IMR-90 (cell line): ENCODE measurements around the gene COL15A1. TPM values are rescaled to one million over a fixed set of nuclear protein-coding genes. Genes with fewer than 3 reads are reported as not detected.

Experiments used
- ATAC-seq: fragments of 200-7000 bp; cut with Tn5 transposase; 2 replicates; pipeline ENCODE4 v1.9.1; 2020; ENCODE audit warnings: low read depth, mild to moderate bottlenecking, moderate library complexity
- BruUV-seq: library from RNA; stranded (reverse); fragments of 400-500 nt; replicated peaks from 2 replicates; lab custom pipeline; 2021; lab: Mats Ljungman, UMichigan
- CTCF ChIA-PET: fragments of 300-600 bp; formaldehyde crosslinking; extraction: SDS; loops from one replicate; lab custom pipeline; 2021; ENCODE audit warnings: antibody characterized with exemption; lab: Yijun Ruan, JAX
- POLR2A ChIA-PET: fragments of 300-600 bp; sonication (Branson Sonifier 250); formaldehyde crosslinking; loops from one replicate; lab custom pipeline; 2022; ENCODE audit warnings: antibody characterized with exemption; ENCODE audit not compliant: unreplicated experiment; lab: Charles Lee
- DNase-seq: peaks from one replicate; pipeline ENCODE4 v3.0.0; 2013
- H2AFZ ChIP-seq: replicated peaks from 2 replicates; pipeline ENCODE3; 2013; ENCODE audit warnings: low read length, mild to moderate bottlenecking; ENCODE audit not compliant: poor library complexity
- H2AK5ac ChIP-seq: 2 replicates; pipeline ENCODE4 v1.6.1; 2013; ENCODE audit warnings: low read depth, low read length, inconsistent platforms
- H2AK9ac ChIP-seq: replicated peaks from 2 replicates; pipeline ENCODE3; 2013; ENCODE audit warnings: mild to moderate bottlenecking, low read depth, low read length, moderate library complexity; ENCODE audit not compliant: poor library complexity
- H2BK120ac ChIP-seq: 2 replicates; pipeline ENCODE4 v1.6.1; 2013; ENCODE audit warnings: low read depth, low read length, inconsistent platforms
- H2BK15ac ChIP-seq: 3 replicates; pipeline ENCODE4 v1.6.1; 2013; ENCODE audit warnings: low read depth, low read length, inconsistent platforms
- H2BK20ac ChIP-seq: 2 replicates; pipeline ENCODE4 v1.6.1; 2013; ENCODE audit warnings: low read depth, mild to moderate bottlenecking, inconsistent platforms, low read length, moderate library complexity
- H2BK5ac ChIP-seq: 2 replicates; pipeline ENCODE4 v1.6.1; 2013; ENCODE audit warnings: mild to moderate bottlenecking, low read depth, low read length, inconsistent platforms; ENCODE audit not compliant: poor library complexity, severe bottlenecking
- H3K14ac ChIP-seq: replicated peaks from 2 replicates; pipeline ENCODE4 v1.6.1; 2013; ENCODE audit warnings: low read depth, low read length, inconsistent platforms
- H3K18ac ChIP-seq: 2 replicates; pipeline ENCODE4 v1.6.1; 2013; ENCODE audit warnings: low read depth, low read length, control low read depth
- H3K23ac ChIP-seq: 2 replicates; pipeline ENCODE4 v1.6.1; 2013; ENCODE audit warnings: low read depth, low read length, inconsistent platforms
- H3K27ac ChIP-seq: 2 replicates; pipeline ENCODE4 v1.5.1; 2013; ENCODE audit warnings: mild to moderate bottlenecking, control low read depth, low read length; ENCODE audit not compliant: insufficient read depth
- H3K27me3 ChIP-seq: 2 replicates; pipeline ENCODE4 v1.6.1; 2013; ENCODE audit warnings: low read length; ENCODE audit not compliant: control insufficient read depth, insufficient read depth
- H3K36me3 ChIP-seq: 2 replicates; pipeline ENCODE4 v1.6.1; 2013; ENCODE audit warnings: low read length, mixed read lengths; ENCODE audit not compliant: control insufficient read depth, insufficient read depth
- H3K4ac ChIP-seq: 2 replicates; pipeline ENCODE4 v1.6.1; 2013; ENCODE audit warnings: low read depth, low read length, inconsistent platforms
- H3K4me1 ChIP-seq: 2 replicates; pipeline ENCODE4 v1.6.1; 2013; ENCODE audit warnings: low read length, mixed read lengths; ENCODE audit not compliant: control insufficient read depth, insufficient read depth
- H3K4me2 ChIP-seq: 2 replicates; pipeline ENCODE4 v1.6.1; 2013; ENCODE audit warnings: low read depth, mild to moderate bottlenecking, control low read depth, low read length, moderate library complexity
- H3K4me3 ChIP-seq: 2 replicates; pipeline ENCODE4 v1.5.1; 2013; ENCODE audit warnings: low read depth, mild to moderate bottlenecking, control low read depth, low read length, moderate library complexity; ENCODE audit not compliant: insufficient read depth
- H3K56ac ChIP-seq: 2 replicates; pipeline ENCODE4 v1.6.1; 2013; ENCODE audit warnings: low read length, inconsistent platforms; ENCODE audit not compliant: insufficient read depth; ENCODE audit errors: extremely low read depth
- H3K79me1 ChIP-seq, 2 experiments: 2 replicates each; pipeline ENCODE4 v1.6.1; 2013; ENCODE audit warnings: low read length in 2 of 2, inconsistent platforms in 1 of 2, low read depth in 1 of 2
- H3K9ac ChIP-seq: 2 replicates; pipeline ENCODE4 v1.6.1; 2013; ENCODE audit warnings: low read depth, low read length, control low read depth
- H3K9me1 ChIP-seq: 2 replicates; pipeline ENCODE4 v1.6.1; 2013; ENCODE audit warnings: low read length, inconsistent platforms; ENCODE audit not compliant: insufficient read depth
- H3K9me3 ChIP-seq: 2 replicates; pipeline ENCODE4 v1.6.1; 2013; ENCODE audit warnings: low read length; ENCODE audit not compliant: control insufficient read depth, insufficient read depth
- H4K20me1 ChIP-seq: 2 replicates; pipeline ENCODE4 v1.6.1; 2013; ENCODE audit warnings: low read length, inconsistent platforms; ENCODE audit not compliant: insufficient read depth
- H4K5ac ChIP-seq: 2 replicates; pipeline ENCODE4 v1.6.1; 2013; ENCODE audit warnings: mild to moderate bottlenecking, low read depth, low read length, control low read depth
- H4K8ac ChIP-seq, 2 experiments: 2 replicates each; pipeline ENCODE4 v1.6.1; 2013; ENCODE audit warnings: low read depth in 2 of 2, low read length in 2 of 2, control low read depth in 1 of 2, inconsistent platforms in 1 of 2
- H4K91ac ChIP-seq: 2 replicates; pipeline ENCODE4 v1.6.1; 2013; ENCODE audit warnings: low read depth, low read length, inconsistent platforms; ENCODE audit not compliant: insufficient read depth
- BHLHE40 ChIP-seq: fragments of 150-350 bp; IDR thresholded peaks from 2 replicates; pipeline ENCODE4 v1.6.1; 2016; ENCODE audit warnings: mild to moderate bottlenecking, low read depth, low read length
- CEBPB ChIP-seq: IDR thresholded peaks from 2 replicates; pipeline ENCODE4 v1.6.1; 2012; ENCODE audit warnings: low read depth, low read length, improper control_type of control experiment
- POLR2A ChIP-seq: IDR thresholded peaks from 2 replicates; pipeline ENCODE4 v1.6.1; 2012; ENCODE audit warnings: mild to moderate bottlenecking, low read depth, low read length
- RCOR1 ChIP-seq: IDR thresholded peaks from 2 replicates; pipeline ENCODE4 v1.6.1; 2012; ENCODE audit warnings: mild to moderate bottlenecking, low read length, improper control_type of control experiment; ENCODE audit not compliant: insufficient replicate concordance
- RFX5 ChIP-seq: IDR thresholded peaks from 2 replicates; pipeline ENCODE4 v1.8.0; 2012; ENCODE audit warnings: low read depth, mild to moderate bottlenecking, low read length, moderate library complexity
- USF2 ChIP-seq: fragments of 150-350 bp; IDR thresholded peaks from 2 replicates; pipeline ENCODE4 v1.6.1; 2017; ENCODE audit warnings: mild to moderate bottlenecking, antibody characterized with exemption, low read length, low read depth
- WGBS, 2 experiments: methylation state at CpG; one replicate each; pipeline versions ENCODE4 v1.1.5 to v1.1.7; 2013; ENCODE audit warnings: missing lambda C conversion rate in 2 of 2; ENCODE audit not compliant: insufficient read length in 1 of 2; ENCODE audit errors: extremely low coverage in 2 of 2; 5-methylcytosine and 5-hydroxymethylcytosine counted together
- dilution Hi-C: fragments of 300-500 bp; cut with HindIII; formaldehyde crosslinking; loops from one replicate; pipeline ENCODE4 v1.14.3; 2018; ENCODE audit warnings: low sequenced_read_pairs; ENCODE audit not compliant: unreplicated experiment
- in situ Hi-C: fragments of 300-500 bp; cut with MboI; formaldehyde crosslinking; loops from 3 replicates; pipeline ENCODE4 v1.14.3; 2019; ENCODE audit warnings: low sequenced_read_pairs, inconsistent platforms, mixed read lengths
- intact Hi-C: fragments of 100-400 bp; cut with micrococcal nuclease; formaldehyde crosslinking; loops from 2 replicates; pipeline ENCODE4 v1.10.0; 2022
- polyA plus RNA-seq, 3 experiments: library from polyadenylated mRNA; depleted of rRNA; stranded (reverse); fragments of >200 nt; gene quantifications; 2 replicates each; pipeline ENCODE4 v1.2.3, GENCODE V29; 2012; ENCODE audit warnings: low replicate concordance in 1 of 3
- total RNA-seq: library from RNA; depleted of rRNA; stranded (reverse); fragments of >200 nt; gene quantifications from 2 replicates; pipeline ENCODE4 v1.2.3, GENCODE V29; 2012

Gene COL15A1
- total and polyA plus RNA-seq, 2 of the 4 experiments (the other 2 are of a cell fraction): 2.2 to 3.7 TPM

GRCh38 chr9:99050292-99050911, 106.7 kb downstream of the COL15A1 start:
- Histone ChIP-seq H2AK5ac (peak overlapping the region; percentile 52; the same call in 1 of the 2 replicates), H3K79me1 (no peaks in the 10 kb centered on the region), H3K4ac (no peak overlapping the region), H4K5ac (no peak overlapping the region), H3K14ac (no peak overlapping the region), H2AFZ (no peak overlapping the region), H4K20me1 (no peaks in the 10 kb centered on the region), H4K8ac (no peak overlapping the region), H2BK20ac (no peak overlapping the region; the same call in 1 of the 2 replicates), H2BK15ac (no peak overlapping the region), H3K4me2 (no peak overlapping the region), H3K27me3 (no peaks in the 10 kb centered on the region), H2BK5ac (no peak overlapping the region), H2AK9ac (no peak overlapping the region), H3K4me3 (no peak overlapping the region), H3K9ac (no peak overlapping the region), H3K9me3 (no peaks in the 10 kb centered on the region), H2BK120ac (no peak overlapping the region), H3K4me1 (peaks cover 24% of the 10 kb centered on the region), H4K91ac (peak overlapping the region; percentile 13; the same call in 1 of the 2 replicates), H3K23ac (no peak overlapping the region), H3K56ac (no peak overlapping the region), H3K18ac (no peak overlapping the region), H3K36me3 (peaks cover 61% of the 10 kb centered on the region; the same call in 1 of the 2 replicates), H3K27ac (peak overlapping the region; percentile 7; the same call in 1 of the 2 replicates), H3K9me1 (peaks cover 30% of the 10 kb centered on the region; the same call in 1 of the 2 replicates)
- TF ChIP-seq USF2: 0 out of 2 replicates have a peak, but pooled peaks have one; percentile 18
- no peak for TF ChIP-seq BHLHE40
- no peak for TF ChIP-seq RFX5
- peak; percentile 28 for TF ChIP-seq RCOR1
- no peak for TF ChIP-seq CEBPB
- no peak for TF ChIP-seq POLR2A
- ChIA-PET POLR2A (no interaction called here), CTCF (interaction anchor here (1.1 kb wide), 1 partner anchor 42 kb away, joined by 5 read pairs; no protein-coding TSS in a partner anchor)
- WGBS, 2 experiments: 76% methylated on average over 7 of the region's 10 CpGs; no CpG with 5 or more reads in 1 of the 2 experiments
- ATAC-seq (peak; percentile 67), DNase-seq (peak; percentile 75)
- dilution Hi-C loops (no loop called here), in situ Hi-C loops (no loop called here), intact Hi-C loops (no loop called here)
- no TSS peak for BruUV-seq
